Frontal cortex (tissue), 4 donors: ENCODE results near the gene ASXL1. TPM values are rescaled to one million over a fixed set of nuclear protein-coding genes. Genes with fewer than 3 reads are reported as not detected.

Experiments
- DNase-seq, 2 donors: peaks; one replicate each; pipeline ENCODE4 v3.0.0; 2012; ENCODE audit warnings: low spot score in 2 of 2
- FAIRE-seq: peaks from 2 replicates; lab custom pipeline; 2012; peaks lifted over from hg19 to GRCh38; lab: Jason Lieb, UNC
- total RNA-seq: library from RNA; depleted of rRNA; stranded (reverse); fragments of >200 nt; gene quantifications from one replicate; pipeline ENCODE4 v1.2.3, GENCODE V29; 2014
- donor health status: control.
- donor health status: control.
- donor health status: control.

The ASXL1 gene
- total RNA-seq, 1 donor from 2014 or later = 64.8 TPM

DNA sequence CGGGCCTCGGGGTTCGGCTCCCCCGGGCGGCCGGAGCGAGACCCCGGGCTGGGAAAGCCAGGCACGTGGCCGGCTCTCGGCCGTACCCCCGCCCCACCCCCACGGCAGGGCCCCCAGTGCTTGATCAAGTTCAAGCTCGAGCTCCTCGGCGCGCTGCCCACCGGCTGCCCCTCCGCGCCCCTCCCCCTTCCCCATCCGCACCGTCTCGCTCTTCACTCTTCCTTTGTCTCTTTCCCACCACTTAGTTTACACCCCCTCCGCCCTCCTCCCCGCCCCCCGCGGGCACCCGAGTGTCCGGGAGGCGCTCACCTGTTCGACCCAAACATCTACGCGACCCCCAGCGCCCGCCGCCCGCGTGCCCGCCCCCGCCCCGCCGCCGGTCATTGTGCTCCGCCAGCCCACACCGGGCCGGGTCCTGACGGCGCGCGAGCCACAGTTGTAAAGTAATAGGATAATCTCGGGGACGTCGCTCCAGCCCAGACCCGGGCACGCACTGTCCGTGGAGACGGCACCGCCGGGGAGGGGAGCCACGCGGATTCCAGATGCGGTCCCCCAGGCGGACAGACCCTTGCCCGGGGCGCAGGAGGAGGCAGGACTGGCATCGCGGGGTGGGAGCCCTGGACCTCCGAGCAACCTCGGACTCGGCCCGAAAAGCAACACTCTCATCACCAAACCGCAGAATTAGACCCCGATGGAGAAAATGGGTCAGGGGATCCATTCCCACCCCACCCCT lies 126.3 kb downstream of the ASXL1 start:
- DNase-seq (peak; percentile 35 to 63), FAIRE-seq (no peak)

DNA sequence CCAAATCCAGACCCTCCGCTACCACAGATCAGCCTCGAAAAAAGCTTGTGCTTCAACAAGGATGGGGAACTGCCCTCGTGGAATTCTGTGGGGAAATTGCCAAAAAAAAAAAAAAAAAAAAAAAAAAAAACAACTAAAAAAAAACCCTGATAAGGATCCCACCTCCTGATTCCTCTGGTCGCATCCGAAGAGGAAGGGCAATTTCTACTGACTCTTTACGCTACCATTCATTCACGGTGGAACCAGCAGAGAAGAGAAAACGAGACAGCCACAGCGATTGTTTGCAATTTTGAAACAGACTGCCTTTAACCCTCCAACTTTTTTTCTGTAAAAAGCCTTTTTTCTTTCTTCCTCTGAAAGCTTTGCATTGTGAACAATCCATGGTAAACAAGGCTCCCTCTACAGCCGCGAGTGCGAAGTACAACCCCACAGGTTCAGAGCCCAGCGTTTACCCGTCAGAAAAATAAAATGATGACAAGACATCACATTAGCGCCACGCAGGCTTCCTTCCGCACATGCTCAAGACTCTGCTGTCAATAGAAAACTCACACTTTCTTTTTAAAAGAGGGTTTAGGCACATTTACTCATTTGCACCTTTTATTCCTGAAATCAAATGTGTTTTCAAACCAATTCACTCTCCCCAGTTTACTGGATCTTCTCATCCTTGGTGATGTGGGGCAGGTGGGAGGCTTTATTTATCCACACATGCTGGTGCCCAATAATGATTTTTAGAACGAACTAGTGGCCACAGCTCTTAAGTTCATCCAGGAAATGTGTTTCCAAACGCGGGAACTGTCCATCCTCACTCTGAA lies 127.0 kb downstream of the ASXL1 start:
- peak; percentile 85 for FAIRE-seq
- DNase-seq = peak; percentile 57 to 70

DNA sequence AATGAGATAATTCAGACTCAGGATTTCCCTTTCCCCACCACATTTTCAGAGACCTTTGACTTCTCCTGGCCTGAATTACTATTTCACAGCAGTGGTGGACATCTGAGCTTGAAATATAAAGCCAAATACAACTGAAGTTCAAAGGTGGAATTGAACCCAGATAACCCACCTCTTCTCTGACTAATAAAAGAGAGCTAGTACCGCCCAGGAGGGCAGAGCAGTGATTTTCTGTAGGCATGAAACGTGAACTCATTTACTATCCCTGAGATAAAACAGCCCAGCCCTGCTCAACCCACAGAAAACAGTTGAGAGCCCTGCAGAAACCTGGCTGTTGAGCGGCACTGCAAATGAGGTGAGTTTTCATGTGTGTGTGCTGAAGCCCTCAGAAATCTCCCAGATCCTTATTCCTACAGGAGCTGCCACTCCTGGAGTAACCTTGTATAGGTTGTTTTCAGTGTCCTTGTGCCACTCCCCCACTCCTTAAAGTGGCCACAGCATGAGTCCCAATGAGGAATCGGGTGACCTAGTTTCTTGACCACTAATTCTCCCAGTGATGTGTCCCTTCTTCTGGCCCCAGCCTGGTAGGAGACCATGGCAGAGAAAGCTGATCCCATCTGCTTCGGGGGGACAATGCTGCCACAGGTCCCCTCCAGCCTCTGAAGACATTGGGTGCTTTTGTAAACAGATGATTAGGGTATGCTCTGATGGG lies 127.8 kb downstream of the ASXL1 start:
- DNase-seq (peak in 1 of 2 donors; percentile 5), FAIRE-seq (no peak)

DNA sequence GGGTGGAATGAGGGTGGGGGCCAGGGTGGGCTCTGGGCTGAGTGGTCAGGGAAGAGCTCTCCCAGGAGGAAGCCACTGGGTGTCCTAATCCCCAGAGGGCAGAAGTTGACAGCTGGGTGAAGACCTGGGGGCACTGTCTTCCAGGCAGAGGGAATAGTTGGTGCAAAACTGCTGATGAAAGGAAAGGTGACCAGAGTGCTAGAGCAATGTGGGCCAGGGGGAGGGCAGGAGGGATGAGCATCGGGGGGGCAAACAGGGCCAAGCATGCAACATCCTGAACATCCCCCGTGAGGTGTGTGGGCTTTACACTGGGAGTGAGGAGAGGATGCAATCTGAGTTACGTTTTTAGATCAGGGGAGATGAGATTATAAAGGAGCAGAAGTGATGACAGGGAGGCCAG lies 129.2 kb downstream of the ASXL1 start:
- DNase-seq (no peak), FAIRE-seq (no peak)

DNA sequence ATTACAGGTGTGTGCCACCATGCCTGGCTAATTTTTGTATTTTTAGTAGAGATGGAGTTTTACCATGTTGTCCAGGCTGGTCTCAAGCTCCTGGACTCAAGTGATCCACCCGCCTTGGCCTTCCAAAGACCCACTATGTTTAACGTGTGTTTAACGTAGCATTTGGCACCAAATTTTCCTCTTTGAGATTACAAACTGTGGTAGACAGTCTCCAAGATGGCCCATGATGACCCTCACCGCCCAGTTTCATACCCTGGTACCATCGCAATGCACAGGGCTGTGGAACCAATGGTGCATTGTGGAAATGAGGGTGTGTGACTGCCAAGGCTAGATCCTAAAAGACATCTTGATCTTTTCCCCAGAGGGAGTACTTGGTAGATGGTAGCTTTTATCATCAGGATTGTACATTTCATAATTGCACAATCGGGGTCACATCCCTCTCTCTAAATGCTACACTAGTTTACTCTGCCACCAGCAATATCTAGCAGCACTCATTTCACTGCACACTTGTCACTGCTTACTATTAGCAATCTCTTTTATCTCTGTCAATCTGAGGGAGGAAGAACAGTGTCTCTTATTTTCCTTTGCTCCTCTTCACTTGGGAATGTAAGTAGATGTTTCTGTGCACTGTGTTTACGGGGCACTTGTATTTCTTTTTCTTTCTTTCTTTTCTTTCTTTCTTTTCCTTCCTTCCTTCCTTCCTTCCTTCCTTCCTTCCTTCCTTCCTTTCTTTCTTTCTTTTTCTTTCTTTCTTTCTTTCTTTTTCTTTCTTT lies 130.1 kb downstream of the ASXL1 start:
- FAIRE-seq (no peak), DNase-seq (no peak)

Other genes starting within 250 kb of the ASXL1 start
- gene TM9SF4, start 248.6 kb upstream of the ASXL1 start, total RNA-seq = 13.5 TPM
- 1.2 TPM for gene PLAGL2, start 150.6 kb upstream of the ASXL1 start, total RNA-seq
- gene POFUT1, start 150.5 kb upstream of the ASXL1 start, total RNA-seq = 14.7 TPM
- 89.3 TPM for gene KIF3B, start 80.7 kb upstream of the ASXL1 start, total RNA-seq
- 13.0 TPM for gene NOL4L, start 227.0 kb downstream of the ASXL1 start, total RNA-seq